ENCODE results near the gene GALNT18. TPM values are rescaled to one million over a fixed set of nuclear protein-coding genes. Genes with fewer than 3 reads are reported as not detected.

The GALNT18 gene
- total and polyA plus RNA-seq, 2 donors (not counting 3 experiments of a cell fraction or from before 2014, with no cell fraction given): 0.17 to 0.18 TPM

GRCh38 chr11:11458485-11458884, 163.3 kb downstream of the GALNT18 start:
- Histone ChIP-seq H3K36me3 (ENCODE audit: control insufficient read depth in 2 of 2, extremely low read depth in 1 of 2, insufficient read depth in 2 of 2, low read length in 2 of 2) (no peaks in the 10 kb centered on the region), H3K9me3 (replicated peaks; ENCODE audit: control insufficient read depth, insufficient read depth, low read length) (no peaks in the 10 kb centered on the region), H3K4me1 (ENCODE audit: control insufficient read depth, extremely low read depth, insufficient read depth, low read length) (no peaks in the 10 kb centered on the region), H3K27ac (ENCODE audit: insufficient read depth, low read depth, low read length) (no peak overlapping the region), H3K9me1 (replicated peaks; ENCODE audit: control insufficient read depth, extremely low read depth, insufficient read depth, low read length) (no peaks in the 10 kb centered on the region), H2AFZ (ENCODE audit: low read depth, low read length) (no peak overlapping the region), H3K79me2 (ENCODE audit: control insufficient read depth, insufficient read depth, low read length) (no peaks in the 10 kb centered on the region), H3K27me3 (ENCODE audit: control insufficient read depth in 2 of 2, insufficient read depth in 2 of 2, low read length in 2 of 2) (no peaks in the 10 kb centered on the region), H3K9ac (replicated peaks; ENCODE audit: extremely low read depth, insufficient read depth, low read length) (no peak overlapping the region), H3K4me2 (ENCODE audit: insufficient read depth, low read length) (no peak overlapping the region), H3K4me3 (replicated peaks in 1 of 3; ENCODE audit: insufficient read depth in 1 of 3, low read depth in 1 of 3, low read length in 3 of 3) (no peak overlapping the region), H4K20me1 (replicated peaks; ENCODE audit: control insufficient read depth, extremely low read depth, insufficient read depth, low read length) (no peaks in the 10 kb centered on the region)
- no peak for FAIRE-seq
- no peak for DNase-seq (ENCODE audit: low read depth, low spot score)
- no peak for TF ChIP-seq EZH2 (IDR thresholded peaks at IDR 0.05; ENCODE audit: borderline replicate concordance, low read depth, low read length, severe bottlenecking)
- ChIA-PET CTCF (no interaction called here), POLR2A (no interaction called here)
- intact Hi-C loops (cut with micrococcal nuclease): no loop called here
- dilution Hi-C loops (cut with MboI; ENCODE audit: extremely low pct_ligation_motif_present, low sequenced_read_pairs): no loop called here
- no TSS peak for BruUV-seq (replicated peaks)

GRCh38 chr11:11458001-11458400, 163.8 kb downstream of the GALNT18 start:
- CTCF ChIA-PET: no interaction called here

More at GRCh38 chr11:11458001-11458400, 163.8 kb downstream of the GALNT18 start:
- Histone ChIP-seq H2AFZ (ENCODE audit: low read depth, low read length) (no peak overlapping the region), H3K36me3 (ENCODE audit: control insufficient read depth in 2 of 2, extremely low read depth in 1 of 2, insufficient read depth in 2 of 2, low read length in 2 of 2) (no peaks in the 10 kb centered on the region), H4K20me1 (replicated peaks; ENCODE audit: control insufficient read depth, extremely low read depth, insufficient read depth, low read length) (no peaks in the 10 kb centered on the region), H3K27ac (ENCODE audit: insufficient read depth, low read depth, low read length) (no peak overlapping the region), H3K4me2 (ENCODE audit: insufficient read depth, low read length) (no peak overlapping the region), H3K4me3 (replicated peaks in 1 of 3; ENCODE audit: insufficient read depth in 1 of 3, low read depth in 1 of 3, low read length in 3 of 3) (no peak overlapping the region), H3K4me1 (ENCODE audit: control insufficient read depth, extremely low read depth, insufficient read depth, low read length) (no peaks in the 10 kb centered on the region), H3K9me1 (replicated peaks; ENCODE audit: control insufficient read depth, extremely low read depth, insufficient read depth, low read length) (no peaks in the 10 kb centered on the region), H3K79me2 (ENCODE audit: control insufficient read depth, insufficient read depth, low read length) (no peaks in the 10 kb centered on the region), H3K9ac (replicated peaks; ENCODE audit: extremely low read depth, insufficient read depth, low read length) (no peak overlapping the region), H3K9me3 (replicated peaks; ENCODE audit: control insufficient read depth, insufficient read depth, low read length) (no peaks in the 10 kb centered on the region), H3K27me3 (ENCODE audit: control insufficient read depth in 2 of 2, insufficient read depth in 2 of 2, low read length in 2 of 2) (no peaks in the 10 kb centered on the region)
- FAIRE-seq (no peak), DNase-seq (ENCODE audit: low read depth, low spot score) (no peak)
- POLR2A ChIA-PET: no interaction called here
- BruUV-seq (replicated peaks): no TSS peak
- intact Hi-C loops (cut with micrococcal nuclease): no loop called here
- no peak for TF ChIP-seq POLR2AphosphoS5 (IDR thresholded peaks at IDR 0.05; ENCODE audit: insufficient read depth, low read depth, low read length)
- dilution Hi-C loops (cut with MboI; ENCODE audit: extremely low pct_ligation_motif_present, low sequenced_read_pairs): no loop called here

Measured in endothelial cell of umbilical vein (primary cell).